SK-N-SH treated with all-trans-retinoic acid at 6 μM for 48 hours (cell line): ENCODE results near the gene SEMA4D.

Experiments
- ARNTL ChIP-seq: fragments of 450-650 bp; formaldehyde crosslinking; IDR thresholded peaks from 2 replicates; pipeline ENCODE4 v1.5.0; 2020; ENCODE audit warnings: low read depth, mild to moderate bottlenecking, moderate library complexity, borderline replicate concordance
- BACH2 ChIP-seq: fragments of 250-450 bp; sonication (Bioruptor Pico); IDR thresholded peaks from 2 replicates; pipeline ENCODE4 v1.9.0; 2021; ENCODE audit warnings: mild to moderate bottlenecking, borderline replicate concordance
- CREB5 ChIP-seq: fragments of 250-450 bp; sonication (Bioruptor Pico); IDR thresholded peaks from 2 replicates; pipeline ENCODE4 v1.5.1; 2020; ENCODE audit warnings: low read depth, mild to moderate bottlenecking, moderate library complexity
- PATZ1 ChIP-seq: fragments of 250-450 bp; sonication (Bioruptor Pico); IDR thresholded peaks from 2 replicates; pipeline ENCODE4 v1.8.0; 2020; ENCODE audit warnings: mild to moderate bottlenecking, moderate library complexity, borderline replicate concordance
- POU6F1 ChIP-seq: fragments of 250-450 bp; sonication (Bioruptor Pico); IDR thresholded peaks from 2 replicates; pipeline ENCODE4 v1.8.0; 2021; ENCODE audit warnings: low read depth, mild to moderate bottlenecking, moderate library complexity, borderline replicate concordance
- RARB ChIP-seq: fragments of 250-450 bp; sonication (Bioruptor Pico); IDR thresholded peaks from 2 replicates; pipeline ENCODE4 v1.8.0; 2021; ENCODE audit warnings: mild to moderate bottlenecking, moderate library complexity
- SNAI2 ChIP-seq: fragments of 250-450 bp; sonication (Bioruptor Pico); IDR thresholded peaks from 2 replicates; pipeline ENCODE4 v1.5.0; 2020; ENCODE audit warnings: mild to moderate bottlenecking, moderate library complexity
- TCF4 ChIP-seq: fragments of 250-450 bp; sonication (Bioruptor Pico); IDR thresholded peaks from 2 replicates; pipeline ENCODE4 v1.8.0; 2021; ENCODE audit warnings: mild to moderate bottlenecking, moderate library complexity, borderline replicate concordance
- TOX ChIP-seq: fragments of 250-450 bp; sonication (Bioruptor Pico); IDR thresholded peaks from 2 replicates; pipeline ENCODE4 v1.8.0; 2021; ENCODE audit warnings: mild to moderate bottlenecking, moderate library complexity, borderline replicate concordance
- ZC3H10 ChIP-seq: fragments of 250-450 bp; sonication (Bioruptor Pico); IDR thresholded peaks from 2 replicates; pipeline ENCODE4 v1.5.1; 2021; ENCODE audit warnings: mild to moderate bottlenecking, moderate library complexity
- ZFP3 ChIP-seq: fragments of 250-450 bp; sonication (Bioruptor Pico); IDR thresholded peaks from 2 replicates; pipeline ENCODE4 v1.5.0; 2020; ENCODE audit warnings: mild to moderate bottlenecking, moderate library complexity
- ZFP30 ChIP-seq: fragments of 450-650 bp; formaldehyde crosslinking; IDR thresholded peaks from 2 replicates; pipeline ENCODE4 v1.5.0; 2022; ENCODE audit warnings: mild to moderate bottlenecking, moderate library complexity
- ZNF565 ChIP-seq: fragments of 450-650 bp; formaldehyde crosslinking; conservative IDR thresholded peaks from 2 replicates; pipeline ENCODE4 v1.5.0; 2020; ENCODE audit warnings: low read depth, mild to moderate bottlenecking, moderate library complexity
- ZNF70 ChIP-seq: fragments of 450-650 bp; formaldehyde crosslinking; IDR thresholded peaks from 2 replicates; pipeline ENCODE4 v1.5.0; 2020; ENCODE audit warnings: mild to moderate bottlenecking, moderate library complexity

DNA sequence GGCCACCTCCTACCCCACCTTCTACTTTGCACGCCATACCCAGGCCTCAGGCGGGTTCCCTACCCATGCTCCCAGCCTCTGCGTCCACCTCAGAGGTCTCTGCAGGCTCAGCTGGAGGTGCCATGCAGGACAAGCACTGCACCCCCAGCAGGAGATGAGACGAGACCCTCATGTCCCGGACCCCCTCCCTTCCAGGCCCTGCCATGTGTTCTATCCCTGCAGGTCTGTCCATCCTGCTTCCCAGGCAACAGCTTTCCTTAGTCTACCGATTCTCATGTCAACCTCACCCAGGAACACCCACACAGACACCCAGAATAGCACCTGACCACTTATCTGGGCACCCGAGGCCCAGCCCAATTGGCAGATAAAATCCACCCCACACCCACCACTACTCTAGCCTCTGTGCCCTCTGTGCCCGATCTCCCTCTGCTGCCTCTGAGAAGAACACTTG is 52.1 kb downstream of the SEMA4D start:
- TF ChIP-seq PATZ1 (no peak), TOX (no peak), POU6F1 (CRISPR knock-in tag) (no peak), ZFP3 (CRISPR knock-in tag) (no peak), CREB5 (no peak), ARNTL (CRISPR knock-in tag) (no peak), ZFP30 (CRISPR knock-in tag) (no peak), ZNF565 (CRISPR knock-in tag) (no peak), RARB (CRISPR knock-in tag) (no peak), ZNF70 (CRISPR knock-in tag) (no peak), SNAI2 (CRISPR knock-in tag) (no peak), ZC3H10 (CRISPR knock-in tag) (no peak), BACH2 (CRISPR knock-in tag) (no peak), TCF4 (CRISPR knock-in tag) (no peak)
